Right atrium auricular region (tissue), 2 donors: Measurements from ENCODE around the gene ADISSP. TPM values are rescaled to one million over a fixed set of nuclear protein-coding genes. Genes with fewer than 3 reads are reported as not detected.

Source experiments
- DNase-seq: peaks from one replicate; pipeline ENCODE4 v3.0.0-alpha.2; 2019; ENCODE audit warnings: low spot score
- H3K27ac ChIP-seq, 2 donors: fragments of 200-600 bp; sonication (generic); 1 replicate in 1 of 2; 2 replicates in 1 of 2; pipeline ENCODE4 v1.5.1; 2016 to 2019
- H3K27me3 ChIP-seq, 2 donors: fragments of 200-600 bp; sonication (generic); one replicate each; pipeline versions ENCODE4 v1.5.1 to v1.6.0; 2017 to 2019
- H3K36me3 ChIP-seq: fragments of 200-600 bp; sonication (generic); one replicate; pipeline ENCODE4 v1.5.1; 2016
- H3K4me1 ChIP-seq, 2 donors: fragments of 200-600 bp; sonication (generic); one replicate each; pipeline versions ENCODE4 v1.5.1 to v1.6.0; 2017 to 2019
- H3K4me3 ChIP-seq, 2 donors: fragments of 200-600 bp; sonication (generic); 1 replicate in 1 of 2; 2 replicates in 1 of 2; pipeline ENCODE4 v1.5.1; 2017 to 2019; ENCODE audit warnings: mild to moderate bottlenecking in 1 of 2, moderate library complexity in 1 of 2
- H3K9me3 ChIP-seq, 2 donors: fragments of 200-600 bp; sonication (generic); one replicate each; pipeline ENCODE4 v1.5.1; 2019
- CTCF ChIP-seq, 2 donors: fragments of 200-600 bp; sonication (generic); IDR thresholded peaks; one replicate each; pipeline ENCODE4 v1.5.1; 2019; ENCODE audit warnings: antibody characterized with exemption in 2 of 2
- total RNA-seq, 2 donors: library from RNA; depleted of rRNA; stranded (reverse); fragments of >200 nt; gene quantifications; one replicate each; pipeline ENCODE4 v1.1.0, GENCODE V29; 2016

ADISSP gene
- total RNA-seq, 2 donors from 2014 or later, result 10.8 to 11.2 TPM

- Histone ChIP-seq H3K36me3 (no peaks in the 10 kb centered on the region), H3K9me3 (no peaks in the 10 kb centered on the region), H3K27ac (peak overlapping the region; percentile 85 to 95), H3K4me3 (no peak overlapping the region), H3K4me1 (peaks cover 0 to 42% of the 10 kb centered on the region in 2 donors), H3K27me3 (no peaks in the 10 kb centered on the region)
- DNase-seq, result no peak
- TF ChIP-seq CTCF (IDR thresholded peaks at IDR 0.05), result no peak
These were observed 45.7 kb upstream of the ADISSP start for GRCh38 chr20:3812975-3813847.

GRCh38 chr20:3812259-3812681 lies 44.7 kb upstream of the ADISSP start:
- Histone ChIP-seq H3K27ac (peak overlapping the region; percentile 85 to 95), H3K27me3 (no peaks in the 10 kb centered on the region), H3K9me3 (no peaks in the 10 kb centered on the region), H3K4me3 (no peak overlapping the region), H3K4me1 (peaks cover 0 to 49% of the 10 kb centered on the region in 2 donors), H3K36me3 (no peaks in the 10 kb centered on the region)
- no peak for DNase-seq
- no peak for TF ChIP-seq CTCF (IDR thresholded peaks at IDR 0.05)

DNA sequence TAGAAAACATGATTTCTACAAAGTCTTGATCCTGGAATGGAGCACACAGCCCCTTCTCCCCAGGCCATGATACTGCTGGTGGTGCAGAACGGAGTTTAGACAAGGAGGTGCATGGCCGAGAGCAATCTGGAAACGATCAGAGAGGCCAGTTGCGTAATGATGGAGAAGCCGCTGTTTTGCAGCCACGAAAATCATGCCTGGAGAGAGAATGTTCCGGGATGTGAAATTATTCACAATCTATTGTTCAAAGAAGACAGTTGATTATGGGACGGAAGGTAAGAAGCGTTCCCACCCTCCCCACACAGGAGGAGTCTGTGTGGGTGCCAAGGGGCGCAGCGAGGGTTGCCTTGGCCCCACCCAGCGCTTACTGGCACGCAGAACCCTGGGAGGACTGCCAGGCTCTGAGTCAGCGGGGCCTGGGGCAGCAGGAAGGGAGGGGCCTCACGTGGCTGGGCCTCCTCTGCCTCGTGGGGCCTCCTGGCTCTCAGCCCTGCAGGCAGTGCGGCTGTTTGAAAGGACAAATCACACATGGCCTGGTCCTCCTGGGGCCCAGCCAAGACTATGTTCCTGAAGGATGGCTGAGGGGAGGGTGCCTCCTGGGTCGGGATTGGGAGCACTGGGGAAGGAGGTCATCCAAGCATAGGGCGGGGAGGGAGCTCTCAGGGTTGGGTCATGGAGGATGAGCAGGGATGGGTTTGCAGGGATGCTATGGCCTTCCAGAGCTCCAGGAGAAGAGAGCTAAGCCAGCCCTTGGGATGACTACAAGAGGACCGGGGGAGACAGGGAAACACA lies 44.1 kb upstream of the ADISSP start:
- DNase-seq, result peak; percentile 99
- no peak for TF ChIP-seq CTCF (IDR thresholded peaks at IDR 0.05)
- Histone ChIP-seq H3K27me3 (no peaks in the 10 kb centered on the region), H3K36me3 (no peaks in the 10 kb centered on the region), H3K9me3 (no peaks in the 10 kb centered on the region), H3K4me3 (peak overlapping the region; percentile 37 to 41), H3K27ac (peak overlapping the region; percentile 85 to 95), H3K4me1 (peaks cover 0 to 55% of the 10 kb centered on the region in 2 donors)

DNA sequence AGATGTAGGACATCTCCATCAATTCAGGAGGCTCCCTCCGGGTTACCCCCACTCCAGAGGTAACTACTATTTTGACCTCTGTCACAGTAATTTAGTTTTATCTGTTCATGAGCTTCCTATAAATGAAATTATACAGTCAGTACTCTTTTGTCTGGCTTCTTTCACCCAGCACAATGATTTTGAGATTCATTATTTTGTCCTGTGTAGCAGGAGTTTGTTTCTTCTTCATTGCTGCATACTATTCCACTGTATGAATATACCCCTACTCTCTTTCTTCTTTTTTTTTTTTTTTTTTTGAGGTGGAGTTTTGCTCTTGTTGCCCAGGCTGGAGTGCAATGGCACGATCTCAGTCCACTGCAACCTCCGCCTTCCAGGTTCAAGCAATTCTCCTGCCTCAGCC lies 41.0 kb upstream of the ADISSP start:
- H3K36me3 ChIP-seq, result peaks cover 8% of the 10 kb centered on the region
- no peak overlapping the region for H3K4me3 ChIP-seq
- H3K27me3 ChIP-seq, result no peaks in the 10 kb centered on the region
- DNase-seq, result no peak
- H3K9me3 ChIP-seq, result no peaks in the 10 kb centered on the region
- no peak for TF ChIP-seq CTCF (IDR thresholded peaks at IDR 0.05)
- peak overlapping the region; percentile 94 to 96 for H3K27ac ChIP-seq
- peaks cover 0 to 68% of the 10 kb centered on the region in 2 donors for H3K4me1 ChIP-seq

DNA sequence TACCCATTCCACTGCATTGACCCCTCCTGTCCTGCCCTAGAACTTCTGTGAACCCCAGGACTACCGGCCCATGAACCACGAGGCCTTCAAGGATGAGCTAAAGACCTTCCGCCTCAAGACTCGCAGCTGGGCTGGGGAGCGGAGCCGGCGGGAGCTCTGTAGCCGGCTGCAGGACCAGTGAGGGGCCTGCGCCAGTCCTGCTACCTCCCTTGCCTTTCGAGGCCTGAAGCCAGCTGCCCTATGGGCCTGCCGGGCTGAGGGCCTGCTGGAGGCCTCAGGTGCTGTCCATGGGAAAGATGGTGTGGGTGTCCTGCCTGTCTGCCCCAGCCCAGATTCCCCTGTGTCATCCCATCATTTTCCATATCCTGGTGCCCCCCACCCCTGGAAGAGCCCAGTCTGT lies 37.2 kb upstream of the ADISSP start:
- H3K4me1 ChIP-seq, result peaks cover 0 to 38% of the 10 kb centered on the region in 2 donors
- H3K36me3 ChIP-seq, result peaks cover 35% of the 10 kb centered on the region
- DNase-seq, result no peak
- peak overlapping the region in 1 of 2 donors; percentile 12 for H3K27ac ChIP-seq
- no peak for TF ChIP-seq CTCF (IDR thresholded peaks at IDR 0.05)
- no peaks in the 10 kb centered on the region for H3K27me3 ChIP-seq
- no peak overlapping the region for H3K4me3 ChIP-seq
- no peaks in the 10 kb centered on the region for H3K9me3 ChIP-seq
